ENCODE results near the gene FBXL17. TPM values are rescaled to one million over a fixed set of nuclear protein-coding genes. Genes with fewer than 3 reads are reported as not detected.

The FBXL17 gene
- total RNA-seq, 2 donors from 2014 or later, result 3.1 to 7.0 TPM

- no peak for DNase-seq (ENCODE audit: low spot score in 2 of 2)
These were observed 423.5 kb downstream of the FBXL17 start for GRCh38 chr5:107958432-107958831.

GRCh38 chr5:107957051-107957450 lies 424.8 kb downstream of the FBXL17 start:
- Mint-ChIP-seq H3K36me3 (no peaks in the 10 kb centered on the region), H3K9me3 (peaks cover 0 to 4% of the 10 kb centered on the region in 2 donors), H3K27ac (no peak overlapping the region)
- DNase-seq (ENCODE audit: low spot score in 2 of 2) (no peak), ATAC-seq (no peak)

More at GRCh38 chr5:107958432-107958831, 423.5 kb downstream of the FBXL17 start:
- H3K36me3 Mint-ChIP-seq, result no peaks in the 10 kb centered on the region
- peak overlapping the region; percentile 11 to 53 for H3K27ac Mint-ChIP-seq
- peaks cover 0 to 3% of the 10 kb centered on the region in 2 donors for H3K9me3 Mint-ChIP-seq
- ATAC-seq, result no peak

GRCh38 chr5:107955321-107955720 lies 426.6 kb downstream of the FBXL17 start:
- Mint-ChIP-seq H3K9me3 (peaks cover 0 to 4% of the 10 kb centered on the region in 2 donors), H3K36me3 (no peaks in the 10 kb centered on the region), H3K27ac (no peak overlapping the region)
- ATAC-seq, result no peak
- no peak for DNase-seq (ENCODE audit: low spot score in 2 of 2)

GRCh38 chr5:107954254-107954653 lies 427.6 kb downstream of the FBXL17 start:
- Mint-ChIP-seq H3K36me3 (no peaks in the 10 kb centered on the region), H3K9me3 (peaks cover 0 to 4% of the 10 kb centered on the region in 2 donors), H3K27ac (no peak overlapping the region)
- ATAC-seq (no peak), DNase-seq (ENCODE audit: low spot score in 2 of 2) (no peak)

GRCh38 chr5:107952450-107952849 lies 429.4 kb downstream of the FBXL17 start:
- ATAC-seq, result no peak
- Mint-ChIP-seq H3K27ac (no peak overlapping the region), H3K36me3 (no peaks in the 10 kb centered on the region), H3K9me3 (peaks cover 0 to 4% of the 10 kb centered on the region in 2 donors)
- no peak for DNase-seq (ENCODE audit: low spot score in 2 of 2)

- no peak for ATAC-seq
These were observed 430.6 kb downstream of the FBXL17 start for GRCh38 chr5:107951309-107951708.

GRCh38 chr5:107950776-107951175 lies 431.1 kb downstream of the FBXL17 start:
- DNase-seq (ENCODE audit: low spot score in 2 of 2) (no peak), ATAC-seq (no peak)
- peaks cover 0 to 4% of the 10 kb centered on the region in 2 donors for H3K9me3 Mint-ChIP-seq
- H3K27ac Mint-ChIP-seq, result no peak overlapping the region
- H3K36me3 Mint-ChIP-seq, result no peaks in the 10 kb centered on the region

More at GRCh38 chr5:107951309-107951708, 430.6 kb downstream of the FBXL17 start:
- no peak for DNase-seq (ENCODE audit: low spot score in 2 of 2)
- no peak overlapping the region for H3K27ac Mint-ChIP-seq
- H3K9me3 Mint-ChIP-seq, result peaks cover 0 to 4% of the 10 kb centered on the region in 2 donors
- no peaks in the 10 kb centered on the region for H3K36me3 Mint-ChIP-seq

- H3K36me3 Mint-ChIP-seq, result no peaks in the 10 kb centered on the region
- DNase-seq (ENCODE audit: low spot score in 2 of 2), result no peak
These were observed 432.1 kb downstream of the FBXL17 start for GRCh38 chr5:107949688-107950341.

GRCh38 chr5:107948377-107948776 lies 433.5 kb downstream of the FBXL17 start:
- peak overlapping the region; percentile 18 to 69 for H3K27ac Mint-ChIP-seq
- H3K36me3 Mint-ChIP-seq, result no peaks in the 10 kb centered on the region
- ATAC-seq (no peak), DNase-seq (ENCODE audit: low spot score in 2 of 2) (no peak)
- peaks cover 0 to under 1% of the 10 kb centered on the region in 2 donors for H3K9me3 Mint-ChIP-seq

More at GRCh38 chr5:107949688-107950341, 432.1 kb downstream of the FBXL17 start:
- peak; percentile 31 to 43 for ATAC-seq
- Mint-ChIP-seq H3K9me3 (peaks cover 0 to 4% of the 10 kb centered on the region in 2 donors), H3K27ac (peak overlapping the region; percentile 69 to 73)

- Mint-ChIP-seq H3K36me3 (no peaks in the 10 kb centered on the region), H3K9me3 (no peaks in the 10 kb centered on the region), H3K27ac (no peak overlapping the region)
- ATAC-seq (no peak), DNase-seq (ENCODE audit: low spot score in 2 of 2) (no peak)
These were observed 436.8 kb downstream of the FBXL17 start for GRCh38 chr5:107945061-107945460.

- Mint-ChIP-seq H3K9me3 (no peaks in the 10 kb centered on the region), H3K27ac (no peak overlapping the region), H3K36me3 (no peaks in the 10 kb centered on the region)
- DNase-seq (ENCODE audit: low spot score in 2 of 2), result no peak
- no peak for ATAC-seq
These were observed 438.0 kb downstream of the FBXL17 start for GRCh38 chr5:107943923-107944322.

GRCh38 chr5:107941036-107941435 lies 440.9 kb downstream of the FBXL17 start:
- no peak for ATAC-seq
- no peaks in the 10 kb centered on the region for H3K9me3 Mint-ChIP-seq

GRCh38 chr5:107937651-107938355 lies 444.1 kb downstream of the FBXL17 start:
- peaks cover 0 to 6% of the 10 kb centered on the region in 2 donors for H3K36me3 Mint-ChIP-seq

More at GRCh38 chr5:107941036-107941435, 440.9 kb downstream of the FBXL17 start:
- no peak for DNase-seq (ENCODE audit: low spot score in 2 of 2)
- H3K27ac Mint-ChIP-seq, result no peak overlapping the region
- H3K36me3 Mint-ChIP-seq, result peaks cover 0 to 6% of the 10 kb centered on the region in 2 donors

GRCh38 chr5:107937204-107937603 lies 444.7 kb downstream of the FBXL17 start:
- no peak for DNase-seq (ENCODE audit: low spot score in 2 of 2)
- no peak for ATAC-seq
- H3K27ac Mint-ChIP-seq, result no peak overlapping the region
- H3K9me3 Mint-ChIP-seq, result no peaks in the 10 kb centered on the region
- peaks cover 0 to 6% of the 10 kb centered on the region in 2 donors for H3K36me3 Mint-ChIP-seq

More at GRCh38 chr5:107937651-107938355, 444.1 kb downstream of the FBXL17 start:
- ATAC-seq (no peak), DNase-seq (ENCODE audit: low spot score in 2 of 2) (no peak)
- Mint-ChIP-seq H3K9me3 (no peaks in the 10 kb centered on the region), H3K27ac (no peak overlapping the region)

GRCh38 chr5:107936515-107936914 lies 445.4 kb downstream of the FBXL17 start:
- Mint-ChIP-seq H3K27ac (no peak overlapping the region), H3K9me3 (no peaks in the 10 kb centered on the region), H3K36me3 (peaks cover 0 to 6% of the 10 kb centered on the region in 2 donors)
- DNase-seq (ENCODE audit: low spot score in 2 of 2) (no peak), ATAC-seq (no peak)

GRCh38 chr5:107935645-107936044 lies 446.3 kb downstream of the FBXL17 start:
- Mint-ChIP-seq H3K36me3 (peaks cover 0 to 6% of the 10 kb centered on the region in 2 donors), H3K9me3 (no peaks in the 10 kb centered on the region), H3K27ac (no peak overlapping the region)
- no peak for DNase-seq (ENCODE audit: low spot score in 2 of 2)
- ATAC-seq, result no peak

GRCh38 chr5:107933326-107933725 lies 448.6 kb downstream of the FBXL17 start:
- no peak for ATAC-seq
- H3K27ac Mint-ChIP-seq, result no peak overlapping the region
- H3K36me3 Mint-ChIP-seq, result peaks cover 0 to 6% of the 10 kb centered on the region in 2 donors
- H3K9me3 Mint-ChIP-seq, result no peaks in the 10 kb centered on the region
- DNase-seq (ENCODE audit: low spot score in 2 of 2), result no peak

Data from activated naive CD4-positive, alpha-beta T cell treated with anti-CD3 and anti-CD28 coated beads, Interleukin-2, amount 50 U/mL, for 72 hours (primary cell).